Lower lobe of right lung (tissue), 2 donors: ENCODE data around the gene SASH1. TPM values are rescaled to one million over a fixed set of nuclear protein-coding genes. Genes with fewer than 3 reads are reported as not detected.

Experiments used
- ATAC-seq, 2 donors: fragments of 200-7000 bp; cut with Tn5 transposase; one replicate each; pipeline ENCODE4 v1.9.1; 2020 to 2022; ENCODE audit warnings: mild to moderate bottlenecking in 2 of 2, moderate library complexity in 2 of 2
- DNase-seq: peaks from one replicate; pipeline ENCODE4 v3.0.0-alpha.2; 2020
- H3K27ac ChIP-seq: fragments of 200-600 bp; one replicate; pipeline ENCODE4 v1.8.0; 2022
- H3K27me3 ChIP-seq: fragments of 200-600 bp; one replicate; pipeline ENCODE4 v1.8.0; 2022; ENCODE audit warnings: low read depth
- H3K36me3 ChIP-seq: fragments of 200-600 bp; one replicate; pipeline ENCODE4 v1.8.0; 2022; ENCODE audit warnings: mild to moderate bottlenecking
- H3K4me1 ChIP-seq: fragments of 200-600 bp; one replicate; pipeline ENCODE4 v1.8.0; 2022
- H3K4me3 ChIP-seq: fragments of 200-600 bp; one replicate; pipeline ENCODE4 v1.8.0; 2022; ENCODE audit warnings: mild to moderate bottlenecking
- H3K9me3 ChIP-seq: fragments of 200-600 bp; one replicate; pipeline ENCODE4 v1.8.0; 2022
- intact Hi-C: fragments of 100-400 bp; cut with DNase I; formaldehyde crosslinking; loops from one replicate; pipeline ENCODE4 v1.11.0; 2022
- total RNA-seq: library from RNA; stranded (reverse); fragmentation: NEBNext Ultra II Directional; extraction: Animal tissue kit (Norgen Biotek cat#: 25700); gene quantifications from one replicate; pipeline ENCODE4 v1.2.1, GENCODE V29; 2021
- TF ChIP-seq, protein P1 (sequence below): fragments of 200-600 bp; IDR thresholded peaks from one replicate; pipeline ENCODE4 v1.8.0; 2022; ENCODE audit warnings: antibody characterized with exemption, mild to moderate bottlenecking
- donor health status: DM: no; HTN: yes; CAD: no; lungs with severe emphysema.

The SASH1 gene
- total RNA-seq, 1 donor from 2014 or later: 103 TPM

DNA sequence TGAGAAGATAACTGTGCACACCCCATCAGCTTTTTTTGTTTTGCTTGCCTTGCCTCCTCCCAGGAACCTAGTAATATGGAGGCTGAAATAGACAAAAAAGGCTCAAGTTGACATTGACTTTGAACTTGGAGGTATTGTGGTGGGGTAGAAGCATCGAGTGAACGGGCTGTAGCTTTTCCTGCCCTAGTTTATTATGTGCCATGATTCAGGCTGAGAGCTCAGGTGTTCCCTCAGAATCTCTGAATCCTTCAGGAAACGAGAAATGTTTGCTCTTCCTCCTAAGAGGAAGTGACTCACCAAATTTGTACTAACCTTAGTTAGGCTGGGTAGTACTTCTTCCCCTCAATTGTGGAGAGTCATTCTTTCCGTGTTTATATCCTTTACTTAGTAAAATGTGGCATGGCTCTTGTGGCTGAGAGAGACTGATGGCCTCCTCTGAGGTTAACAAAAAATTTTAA is 98.8 kb downstream of the SASH1 start:
- peak overlapping the region; percentile 2 for H3K4me3 ChIP-seq
- no peaks in the 10 kb centered on the region for H3K27me3 ChIP-seq
- H3K36me3 ChIP-seq: no peaks in the 10 kb centered on the region
- TF ChIP-seq, protein P1, sequence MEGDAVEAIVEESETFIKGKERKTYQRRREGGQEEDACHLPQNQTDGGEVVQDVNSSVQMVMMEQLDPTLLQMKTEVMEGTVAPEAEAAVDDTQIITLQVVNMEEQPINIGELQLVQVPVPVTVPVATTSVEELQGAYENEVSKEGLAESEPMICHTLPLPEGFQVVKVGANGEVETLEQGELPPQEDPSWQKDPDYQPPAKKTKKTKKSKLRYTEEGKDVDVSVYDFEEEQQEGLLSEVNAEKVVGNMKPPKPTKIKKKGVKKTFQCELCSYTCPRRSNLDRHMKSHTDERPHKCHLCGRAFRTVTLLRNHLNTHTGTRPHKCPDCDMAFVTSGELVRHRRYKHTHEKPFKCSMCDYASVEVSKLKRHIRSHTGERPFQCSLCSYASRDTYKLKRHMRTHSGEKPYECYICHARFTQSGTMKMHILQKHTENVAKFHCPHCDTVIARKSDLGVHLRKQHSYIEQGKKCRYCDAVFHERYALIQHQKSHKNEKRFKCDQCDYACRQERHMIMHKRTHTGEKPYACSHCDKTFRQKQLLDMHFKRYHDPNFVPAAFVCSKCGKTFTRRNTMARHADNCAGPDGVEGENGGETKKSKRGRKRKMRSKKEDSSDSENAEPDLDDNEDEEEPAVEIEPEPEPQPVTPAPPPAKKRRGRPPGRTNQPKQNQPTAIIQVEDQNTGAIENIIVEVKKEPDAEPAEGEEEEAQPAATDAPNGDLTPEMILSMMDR: no peak
- peak overlapping the region; percentile 84 for H3K27ac ChIP-seq
- H3K9me3 ChIP-seq: no peaks in the 10 kb centered on the region
- H3K4me1 ChIP-seq: peaks cover 36% of the 10 kb centered on the region
- DNase-seq (no peak), ATAC-seq (peak; percentile 89 to 94)
- intact Hi-C loops: no loop called here

DNA sequence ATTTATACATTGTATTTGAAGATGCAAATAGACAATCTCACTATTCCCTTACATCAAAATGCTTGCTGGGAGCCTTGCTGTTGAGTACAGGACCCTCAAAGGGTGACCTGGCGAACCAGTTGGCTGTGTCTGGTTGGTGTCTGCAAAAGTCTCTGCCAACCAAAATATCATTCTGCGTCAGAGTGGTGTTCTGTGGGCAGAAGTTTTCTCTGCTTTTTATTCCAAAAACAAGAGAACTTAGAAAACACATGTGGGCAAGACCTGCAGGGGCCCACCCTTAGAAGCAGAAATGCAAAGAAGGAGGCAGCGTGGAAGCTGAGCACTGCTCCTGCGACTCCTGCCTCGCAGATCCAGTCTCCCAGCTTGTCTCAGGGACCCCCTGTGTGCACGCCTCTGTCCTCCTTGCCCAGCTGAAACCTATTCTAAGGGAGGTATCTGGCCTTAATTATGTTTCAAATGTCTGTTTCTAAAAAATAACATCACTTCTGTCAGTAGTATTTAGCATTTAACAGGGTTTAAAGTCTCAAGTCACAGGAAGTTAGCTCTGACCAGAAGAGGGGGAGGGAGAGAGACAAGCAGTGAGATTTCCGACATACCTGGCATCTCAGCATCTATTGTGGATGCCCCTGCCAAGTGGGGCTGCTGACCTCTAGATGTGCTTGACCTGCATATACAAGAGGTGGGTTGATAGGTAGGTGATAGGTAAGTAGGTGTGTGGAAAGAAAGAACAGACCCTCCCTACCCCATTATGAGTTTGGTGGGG is 101.3 kb downstream of the SASH1 start:
- TF ChIP-seq, protein P1: no peak
- intact Hi-C loops: no loop called here
- H3K4me3 ChIP-seq: no peak overlapping the region
- H3K27me3 ChIP-seq: no peaks in the 10 kb centered on the region
- H3K27ac ChIP-seq: no peak overlapping the region
- H3K4me1 ChIP-seq: peaks cover 41% of the 10 kb centered on the region
- DNase-seq (no peak), ATAC-seq (no peak)
- no peaks in the 10 kb centered on the region for H3K9me3 ChIP-seq
- no peaks in the 10 kb centered on the region for H3K36me3 ChIP-seq

GRCh38 chr6:148445116-148445515 is 102.5 kb downstream of the SASH1 start:
- Histone ChIP-seq H3K9me3 (no peaks in the 10 kb centered on the region), H3K27me3 (no peaks in the 10 kb centered on the region), H3K4me3 (no peak overlapping the region), H3K4me1 (peaks cover 35% of the 10 kb centered on the region), H3K27ac (no peak overlapping the region), H3K36me3 (peaks cover 2% of the 10 kb centered on the region)
- ATAC-seq (no peak), DNase-seq (no peak)
- intact Hi-C loops: no loop called here
- TF ChIP-seq, protein P1: no peak

- no peak for ATAC-seq
- H3K27ac ChIP-seq: no peak overlapping the region
- intact Hi-C loops: no loop called here
Measured at GRCh38 chr6:148445620-148446019, 103.0 kb downstream of the SASH1 start.

DNA sequence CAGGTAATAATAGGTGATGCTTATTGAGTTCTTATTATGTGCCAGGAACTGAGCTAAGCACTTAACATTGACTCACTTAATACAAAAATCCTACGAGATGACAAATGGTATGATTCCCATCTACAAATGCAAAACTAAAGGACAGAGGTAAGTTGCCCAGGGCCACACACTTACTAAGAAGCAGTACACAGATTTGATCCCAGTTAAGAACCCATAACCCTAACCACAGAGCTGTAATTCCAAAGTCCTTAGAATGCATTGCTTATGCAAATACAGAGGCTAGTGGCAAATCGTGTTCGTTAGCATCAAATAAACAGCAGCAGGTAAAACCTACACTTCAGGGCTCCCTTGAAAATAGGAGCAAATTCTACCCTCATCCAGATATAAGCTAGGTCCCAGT is 104.0 kb downstream of the SASH1 start:
- TF ChIP-seq, protein P1: no peak
- Histone ChIP-seq H3K27ac (no peak overlapping the region), H3K9me3 (no peaks in the 10 kb centered on the region), H3K27me3 (no peaks in the 10 kb centered on the region), H3K4me3 (no peak overlapping the region), H3K36me3 (peaks cover 2% of the 10 kb centered on the region), H3K4me1 (peaks cover 27% of the 10 kb centered on the region)
- intact Hi-C loops: no loop called here
- ATAC-seq: no peak
- no peak for DNase-seq

More at GRCh38 chr6:148445620-148446019, 103.0 kb downstream of the SASH1 start:
- no peak overlapping the region for H3K4me3 ChIP-seq
- H3K4me1 ChIP-seq: peaks cover 32% of the 10 kb centered on the region
- H3K9me3 ChIP-seq: no peaks in the 10 kb centered on the region
- TF ChIP-seq, protein P1: no peak
- peaks cover 2% of the 10 kb centered on the region for H3K36me3 ChIP-seq
- DNase-seq: no peak
- H3K27me3 ChIP-seq: no peaks in the 10 kb centered on the region
